GM23338 (cell line): ENCODE results near the gene NOMO2.
"Not testable (repeated sequence)": the region's sequence is repeated elsewhere in the genome, so short reads cannot be mapped to it uniquely, and the experiment has no call there.

Experiments used
- JUNB ChIP-seq: IDR thresholded peaks from one replicate; pipeline ENCODE4 v1.6.1; 2016; ENCODE audit warnings: antibody characterized with exemption; ENCODE audit not compliant: unreplicated experiment
- TF ChIP-seq, protein P1 (sequence below), 2 experiments: fragments of 200-600 bp in 1 of 2; sonication (generic) in 1 of 2; conservative IDR thresholded peaks; 2 replicates each; pipeline versions ENCODE4 v1.5.1 to v1.6.1; 2016 to 2017; ENCODE audit warnings: antibody characterized with exemption in 2 of 2, low read depth in 2 of 2, mild to moderate bottlenecking in 2 of 2, moderate library complexity in 1 of 2

DNA sequence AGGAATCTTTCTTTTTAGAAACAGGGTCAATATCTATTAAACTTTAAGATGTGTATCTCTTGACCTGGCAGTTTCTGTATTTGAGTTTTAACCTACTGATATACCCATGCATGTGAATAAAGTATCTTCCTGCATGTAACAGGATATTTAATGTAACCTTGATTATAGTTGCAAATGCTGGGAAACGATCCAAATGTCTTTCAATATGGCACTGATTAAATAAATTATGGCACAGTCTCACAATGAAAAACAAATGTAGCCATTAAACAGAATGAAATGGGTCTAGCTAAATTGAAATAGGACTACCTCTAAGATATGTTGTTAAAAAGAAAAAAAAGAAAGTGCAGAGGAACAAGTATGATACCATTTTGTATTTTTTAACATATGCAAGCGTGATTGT, 35.8 kb upstream of the NOMO2 start:
- TF ChIP-seq, protein P1, sequence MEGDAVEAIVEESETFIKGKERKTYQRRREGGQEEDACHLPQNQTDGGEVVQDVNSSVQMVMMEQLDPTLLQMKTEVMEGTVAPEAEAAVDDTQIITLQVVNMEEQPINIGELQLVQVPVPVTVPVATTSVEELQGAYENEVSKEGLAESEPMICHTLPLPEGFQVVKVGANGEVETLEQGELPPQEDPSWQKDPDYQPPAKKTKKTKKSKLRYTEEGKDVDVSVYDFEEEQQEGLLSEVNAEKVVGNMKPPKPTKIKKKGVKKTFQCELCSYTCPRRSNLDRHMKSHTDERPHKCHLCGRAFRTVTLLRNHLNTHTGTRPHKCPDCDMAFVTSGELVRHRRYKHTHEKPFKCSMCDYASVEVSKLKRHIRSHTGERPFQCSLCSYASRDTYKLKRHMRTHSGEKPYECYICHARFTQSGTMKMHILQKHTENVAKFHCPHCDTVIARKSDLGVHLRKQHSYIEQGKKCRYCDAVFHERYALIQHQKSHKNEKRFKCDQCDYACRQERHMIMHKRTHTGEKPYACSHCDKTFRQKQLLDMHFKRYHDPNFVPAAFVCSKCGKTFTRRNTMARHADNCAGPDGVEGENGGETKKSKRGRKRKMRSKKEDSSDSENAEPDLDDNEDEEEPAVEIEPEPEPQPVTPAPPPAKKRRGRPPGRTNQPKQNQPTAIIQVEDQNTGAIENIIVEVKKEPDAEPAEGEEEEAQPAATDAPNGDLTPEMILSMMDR (conservative IDR thresholded peaks at IDR 0.05; ENCODE audit: low read depth in 2 of 2), result not testable (repeated sequence)
- TF ChIP-seq JUNB, result not testable (repeated sequence)
